H1 (cell line): ENCODE data around the gene RPL23. TPM values are rescaled to one million over a fixed set of nuclear protein-coding genes. Genes with fewer than 3 reads are reported as not detected.

ENCODE experiments used
- CTCF ChIA-PET: fragments of 300-600 bp; sonication (Branson Sonifier 250); formaldehyde crosslinking; loops from one replicate; lab custom pipeline; 2021; ENCODE audit not compliant: partially characterized antibody; lab: Charles Lee
- POLR2A ChIA-PET: fragments of 300-600 bp; sonication (Branson Sonifier 250); formaldehyde crosslinking; loops from one replicate; lab custom pipeline; 2021; ENCODE audit warnings: inconsistent platforms; ENCODE audit not compliant: partially characterized antibody; lab: Charles Lee
- DNase-seq, 2 experiments: peaks; one replicate each; pipeline versions ENCODE4 v3.0.0 to v3.0.0-alpha.2; 2010 to 2022; ENCODE audit warnings: low spot score in 2 of 2, low read depth in 1 of 2, mixed read lengths in 1 of 2
- FAIRE-seq: peaks from 2 replicates; lab custom pipeline; 2011; peaks lifted over from hg19 to GRCh38; lab: Jason Lieb, UNC
- H2AFZ ChIP-seq: 2 replicates; pipeline ENCODE4 v1.8.1; 2012; ENCODE audit warnings: low read length, inconsistent platforms
- H2AK5ac ChIP-seq: 2 replicates; pipeline ENCODE4 v1.6.1; 2013; ENCODE audit warnings: low read depth, low read length
- H2BK120ac ChIP-seq: replicated peaks from 2 replicates; pipeline ENCODE3; 2013; ENCODE audit warnings: low read depth, low read length, inconsistent platforms
- H2BK12ac ChIP-seq: 2 replicates; pipeline ENCODE4 v1.6.1; 2013; ENCODE audit warnings: low read depth, low read length
- H2BK15ac ChIP-seq: 2 replicates; pipeline ENCODE4 v1.6.1; 2013; ENCODE audit warnings: low read length
- H2BK20ac ChIP-seq: 2 replicates; pipeline ENCODE4 v1.6.1; 2013; ENCODE audit warnings: low read length
- H2BK5ac ChIP-seq: 2 replicates; pipeline ENCODE4 v1.6.1; 2013; ENCODE audit warnings: low read depth, low read length
- H3K14ac ChIP-seq: 2 replicates; pipeline ENCODE4 v1.6.1; 2013; ENCODE audit warnings: inconsistent platforms; ENCODE audit not compliant: insufficient read length
- H3K18ac ChIP-seq: 2 replicates; pipeline ENCODE4 v1.6.1; 2013; ENCODE audit warnings: low read length; ENCODE audit errors: extremely low read depth
- H3K23ac ChIP-seq: 2 replicates; pipeline ENCODE4 v1.6.1; 2013; ENCODE audit warnings: inconsistent platforms; ENCODE audit not compliant: insufficient read length
- H3K23me2 ChIP-seq: 2 replicates; pipeline ENCODE4 v1.6.1; 2013; ENCODE audit warnings: low read depth, low read length
- H3K27ac ChIP-seq: 2 replicates; pipeline ENCODE4 v1.6.1; 2011; ENCODE audit warnings: low read depth, low read length, inconsistent platforms
- H3K27me3 ChIP-seq, 4 experiments: replicated peaks in 1 of 4; 1 replicate in 1 of 4; 2 replicates in 3 of 4; pipeline versions ENCODE4 v1.6.1 to v1.8.1; 2011 to 2013; ENCODE audit warnings: low read length in 3 of 4, mild to moderate bottlenecking in 3 of 4, inconsistent platforms in 2 of 4, mixed read lengths in 2 of 4, moderate library complexity in 1 of 4; ENCODE audit not compliant: control insufficient read depth in 3 of 4, insufficient read depth in 3 of 4; ENCODE audit errors: extremely low read depth in 1 of 4
- H3K36me3 ChIP-seq, 4 experiments: 2 replicates each; pipeline versions ENCODE4 v1.6.1 to v1.8.1; 2011 to 2013; ENCODE audit warnings: mild to moderate bottlenecking in 4 of 4, low read length in 3 of 4, moderate library complexity in 2 of 4, control low read depth in 1 of 4, inconsistent platforms in 1 of 4; ENCODE audit not compliant: insufficient read depth in 4 of 4, control insufficient read depth in 2 of 4
- H3K4ac ChIP-seq: replicated peaks from 2 replicates; pipeline ENCODE3; 2013; ENCODE audit warnings: low read length, low read depth, mixed read lengths, inconsistent platforms; ENCODE audit not compliant: insufficient read length
- H3K4me1 ChIP-seq, 4 experiments: replicated peaks in 1 of 4; 1 replicate in 1 of 4; 2 replicates in 3 of 4; pipeline versions ENCODE4 v1.6.1 to v1.8.1; 2011 to 2013; ENCODE audit warnings: low read length in 3 of 4, inconsistent platforms in 2 of 4, mixed read lengths in 1 of 4; ENCODE audit not compliant: insufficient read depth in 4 of 4, control insufficient read depth in 3 of 4
- H3K4me2 ChIP-seq, 2 experiments: 2 replicates each; pipeline versions ENCODE4 v1.6.1 to v1.8.1; 2011 to 2013; ENCODE audit warnings: low read depth in 2 of 2, low read length in 2 of 2, control low read depth in 1 of 2, inconsistent platforms in 1 of 2, mild to moderate bottlenecking in 1 of 2; ENCODE audit not compliant: insufficient read depth in 1 of 2
- H3K4me3 ChIP-seq, 4 experiments: fragments of 200-600, 300-600 bp in 1 of 4; sonication (generic), shearing (Covaris generic), sonication (Bioruptor Twin) in 1 of 4; 2 replicates each; pipeline versions ENCODE4 v1.5.1 to v1.8.1; 2011 to 2016; ENCODE audit warnings: low read length in 4 of 4, low read depth in 3 of 4, control low read depth in 2 of 4, inconsistent platforms in 2 of 4, mild to moderate bottlenecking in 2 of 4, mixed read lengths in 1 of 4, moderate library complexity in 1 of 4; ENCODE audit not compliant: insufficient read depth in 2 of 4; ENCODE audit errors: extremely low read depth in 1 of 4
- H3K56ac ChIP-seq: replicated peaks from 2 replicates; pipeline ENCODE3; 2013; ENCODE audit warnings: low read depth, mild to moderate bottlenecking, mixed read lengths, low read length, inconsistent platforms; ENCODE audit not compliant: insufficient read length
- H3K79me1 ChIP-seq: 2 replicates; pipeline ENCODE4 v1.6.1; 2013; ENCODE audit warnings: low read depth, low read length, control low read depth
- H3K79me2 ChIP-seq, 2 experiments: 2 replicates each; pipeline versions ENCODE4 v1.6.1 to v1.8.1; 2012 to 2013; ENCODE audit warnings: low read length in 2 of 2, mild to moderate bottlenecking in 2 of 2, inconsistent platforms in 1 of 2; ENCODE audit not compliant: insufficient read depth in 2 of 2, control insufficient read depth in 1 of 2
- H3K9ac ChIP-seq, 4 experiments: replicated peaks in 1 of 4; 1 replicate in 1 of 4; 2 replicates in 3 of 4; pipeline versions ENCODE4 v1.6.1 to v1.8.1; 2011 to 2013; ENCODE audit warnings: low read depth in 3 of 4, low read length in 3 of 4, control low read depth in 2 of 4, mild to moderate bottlenecking in 2 of 4, moderate library complexity in 2 of 4, inconsistent platforms in 1 of 4; ENCODE audit errors: extremely low read depth in 1 of 4
- H3K9me3 ChIP-seq, 2 experiments: 2 replicates each; pipeline versions ENCODE4 v1.6.1 to v1.8.1; 2012 to 2013; ENCODE audit warnings: mild to moderate bottlenecking in 2 of 2, moderate library complexity in 2 of 2, control low read depth in 1 of 2, inconsistent platforms in 1 of 2, low read depth in 1 of 2, low read length in 1 of 2, mixed read lengths in 1 of 2; ENCODE audit not compliant: insufficient read depth in 2 of 2
- H4K20me1 ChIP-seq, 2 experiments: replicated peaks in 1 of 2; 2 replicates each; pipeline versions ENCODE3 to v1.8.1; 2011 to 2013; ENCODE audit warnings: inconsistent platforms in 2 of 2, low read length in 2 of 2, mild to moderate bottlenecking in 1 of 2; ENCODE audit not compliant: insufficient read depth in 2 of 2, control insufficient read depth in 1 of 2
- H4K5ac ChIP-seq: 2 replicates; pipeline ENCODE4 v1.6.1; 2013; ENCODE audit warnings: low read length, low read depth, mixed read lengths, inconsistent platforms; ENCODE audit not compliant: insufficient read length
- H4K8ac ChIP-seq: 2 replicates; pipeline ENCODE4 v1.8.0; 2013; ENCODE audit warnings: mild to moderate bottlenecking, moderate library complexity, low read length, inconsistent platforms; ENCODE audit not compliant: insufficient read depth; ENCODE audit errors: extremely low read depth
- H4K91ac ChIP-seq: replicated peaks from 2 replicates; pipeline ENCODE3; 2013; ENCODE audit warnings: low read length, mixed read lengths, inconsistent platforms; ENCODE audit not compliant: insufficient read length
- CTBP2 ChIP-seq: IDR thresholded peaks from 2 replicates; pipeline ENCODE4 v1.7.0; 2011; ENCODE audit warnings: borderline replicate concordance, mild to moderate bottlenecking, moderate library complexity, mixed read lengths, low read length; ENCODE audit not compliant: insufficient read depth, insufficient read length
- EZH2 ChIP-seq: fragments of 200-600 bp; sonication (generic); IDR thresholded peaks from 2 replicates; pipeline ENCODE4 v1.7.1; 2012; ENCODE audit warnings: low read depth, mild to moderate bottlenecking, moderate library complexity, low read length, inconsistent platforms; ENCODE audit not compliant: severe bottlenecking
- WGBS, 2 experiments: shearing (Covaris generic) in 1 of 2; methylation state at CpG; one replicate each; pipeline versions ENCODE4 v1.1.6 to v1.1.7; 2013 to 2015; ENCODE audit warnings: low lambda C conversion rate in 2 of 2, mixed read lengths in 2 of 2, inconsistent platforms in 1 of 2, low coverage in 1 of 2, missing lambda C conversion rate in 1 of 2; ENCODE audit not compliant: insufficient replicate concordance in 2 of 2, insufficient coverage in 1 of 2, insufficient read length in 1 of 2; ENCODE audit errors: extremely low coverage in 1 of 2, missing lambda C conversion rate in 1 of 2; 5-methylcytosine and 5-hydroxymethylcytosine counted together
- polyA plus RNA-seq, 7 experiments: library from polyadenylated mRNA; depleted of rRNA in 3 of 7; stranded (reverse) in 5 of 7; unstranded in 2 of 7; fragments of >200 nt in 5 of 7; fragments of 200-250 nt in 2 of 7; gene quantifications; 1 replicate in 5 of 7; 2 replicates in 1 of 7; 4 replicates in 1 of 7; pipeline versions ENCODE4 v1.2.1 to v1.2.3, GENCODE V29; 2011 to 2013; ENCODE audit warnings: missing spikeins in 2 of 7, mixed read lengths in 2 of 7
- total RNA-seq: library from RNA; stranded (reverse); fragmentation: NEBNext Ultra II Directional; extraction: Animal tissue kit (Norgen Biotek cat#: 25700); gene quantifications from 2 replicates; pipeline ENCODE4 v1.2.1, GENCODE V29; 2021

The RPL23 gene
- total and polyA plus RNA-seq, 2 of the 8 experiments (the other 6 are each of a cell fraction or from before 2014, with no cell fraction given): 2,148 to 2,502 TPM

DNA sequence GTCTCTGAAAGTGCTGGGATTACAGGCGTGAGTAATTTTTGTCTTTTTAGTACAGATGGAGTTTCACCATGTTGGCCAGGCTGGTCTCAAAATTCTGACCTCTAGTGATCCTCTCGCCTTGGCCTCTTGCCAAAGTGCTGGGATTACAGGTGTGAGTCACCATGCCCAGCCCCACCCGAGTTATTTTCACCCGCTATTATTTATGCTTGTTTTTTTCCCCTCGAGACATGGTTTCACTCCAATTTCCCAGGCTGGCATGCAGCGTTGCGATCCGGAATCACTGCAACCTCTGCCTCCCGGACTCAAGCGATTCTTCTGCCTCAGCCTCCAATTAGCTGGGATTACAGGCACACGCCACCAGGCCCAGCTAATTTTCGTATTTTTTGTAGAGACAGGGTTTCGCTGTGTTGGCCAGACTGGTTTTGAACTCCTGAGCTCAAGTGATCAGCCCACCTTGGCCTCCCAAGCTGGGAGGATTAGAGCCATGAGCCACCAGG is 9.2 kb downstream of the RPL23 start:
- no peak for DNase-seq
- TF ChIP-seq CTBP2: no peak
- TF ChIP-seq EZH2: no peak

More for the DNA sequence above, 9.2 kb downstream of the RPL23 start:
- Histone ChIP-seq H3K4ac (no peak overlapping the region), H3K9ac (no peak overlapping the region), H4K91ac (no peak overlapping the region), H2BK15ac (no peak overlapping the region), H3K56ac (no peak overlapping the region), H3K79me1 (no peaks in the 10 kb centered on the region), H2BK120ac (no peak overlapping the region), H2BK20ac (no peak overlapping the region), H3K14ac (no peak overlapping the region), H3K27me3 (no peaks in the 10 kb centered on the region), H3K4me3 (no peak overlapping the region), H3K79me2 (no peaks in the 10 kb centered on the region), H4K20me1 (peaks cover 0 to 4% of the 10 kb centered on the region in 2 experiments), H3K27ac (no peak overlapping the region), H3K4me1 (peaks cover 0 to 5% (median 2%) of the 10 kb centered on the region in 4 experiments; a peak in 2 of 7 replicates), H2BK12ac (no peak overlapping the region), H2AFZ (no peak overlapping the region), H4K8ac (no peak overlapping the region), H3K23me2 (no peaks in the 10 kb centered on the region), H3K9me3 (no peaks in the 10 kb centered on the region), H3K36me3 (peaks cover 12 to 28% (median 18%) of the 10 kb centered on the region in 4 experiments; a peak in 7 of 8 replicates), H3K18ac (no peak overlapping the region), H2AK5ac (no peak overlapping the region), H4K5ac (no peak overlapping the region), H2BK5ac (no peak overlapping the region), H3K23ac (no peak overlapping the region), H3K4me2 (no peak overlapping the region)
- 85% methylated on average over 13 of the region's 13 CpGs; no CpG with 5 or more reads in 1 of the 2 experiments for WGBS, 2 experiments
- FAIRE-seq: no peak
- ChIA-PET POLR2A (interaction anchor here (1.2 to 18.1 kb wide), 6 partner anchors 5 to 49 kb away, joined by 4 to 468 read pairs (median 256); partner anchors contain the start of genes CWC25, LASP1 and RPL23), CTCF (interaction anchor here (0.9 kb wide), 1 partner anchor 34 kb away, joined by 5 read pairs; no protein-coding TSS in a partner anchor)
